ENCODE measurements around the gene ANKRD62.
"Not testable (repeated sequence)": the region's sequence is repeated elsewhere in the genome, so short reads cannot be mapped to it uniquely, and the experiment has no call there.

The ANKRD62 gene

DNA sequence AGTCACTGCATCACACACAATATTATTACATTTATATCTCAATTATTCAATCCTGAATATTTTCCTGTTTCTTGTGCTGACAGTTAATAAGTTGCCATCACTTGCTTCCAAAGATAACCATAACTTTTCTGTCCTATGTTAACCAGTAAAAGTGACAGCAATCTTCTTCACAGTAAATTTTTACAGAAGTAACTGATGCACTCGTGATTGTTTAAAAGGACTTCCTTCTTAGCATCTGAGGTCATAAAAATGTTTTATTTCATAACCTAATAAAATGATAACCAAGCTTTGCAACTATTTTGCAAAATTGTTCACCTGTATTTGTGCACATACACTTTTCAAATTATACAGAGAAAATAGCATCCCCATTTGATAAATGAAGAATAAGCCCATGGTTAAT lies 20.6 kb upstream of the ANKRD62 start:
- no peak for TF ChIP-seq EZH2phosphoT487 (IDR thresholded peaks at IDR 0.05; ENCODE audit: borderline replicate concordance, low read length)
- TF ChIP-seq, protein P1, sequence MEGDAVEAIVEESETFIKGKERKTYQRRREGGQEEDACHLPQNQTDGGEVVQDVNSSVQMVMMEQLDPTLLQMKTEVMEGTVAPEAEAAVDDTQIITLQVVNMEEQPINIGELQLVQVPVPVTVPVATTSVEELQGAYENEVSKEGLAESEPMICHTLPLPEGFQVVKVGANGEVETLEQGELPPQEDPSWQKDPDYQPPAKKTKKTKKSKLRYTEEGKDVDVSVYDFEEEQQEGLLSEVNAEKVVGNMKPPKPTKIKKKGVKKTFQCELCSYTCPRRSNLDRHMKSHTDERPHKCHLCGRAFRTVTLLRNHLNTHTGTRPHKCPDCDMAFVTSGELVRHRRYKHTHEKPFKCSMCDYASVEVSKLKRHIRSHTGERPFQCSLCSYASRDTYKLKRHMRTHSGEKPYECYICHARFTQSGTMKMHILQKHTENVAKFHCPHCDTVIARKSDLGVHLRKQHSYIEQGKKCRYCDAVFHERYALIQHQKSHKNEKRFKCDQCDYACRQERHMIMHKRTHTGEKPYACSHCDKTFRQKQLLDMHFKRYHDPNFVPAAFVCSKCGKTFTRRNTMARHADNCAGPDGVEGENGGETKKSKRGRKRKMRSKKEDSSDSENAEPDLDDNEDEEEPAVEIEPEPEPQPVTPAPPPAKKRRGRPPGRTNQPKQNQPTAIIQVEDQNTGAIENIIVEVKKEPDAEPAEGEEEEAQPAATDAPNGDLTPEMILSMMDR (IDR thresholded peaks at IDR 0.05; ENCODE audit: low read depth, low read length, poor library complexity, severe bottlenecking) = no peak
- no peak overlapping the region for H3K4me2 ChIP-seq (ENCODE audit: low read length)
- H3K79me2 ChIP-seq (ENCODE audit: control insufficient read depth, low read length) = no peaks in the 10 kb centered on the region
- no peaks in the 10 kb centered on the region for H4K20me1 ChIP-seq (ENCODE audit: control insufficient read depth, insufficient read depth, low read depth, low read length)
- H3K36me3 ChIP-seq (ENCODE audit: control insufficient read depth, low read length) = no peaks in the 10 kb centered on the region
- H3K9me2 ChIP-seq (replicated peaks; ENCODE audit: control insufficient read depth, low read length) = no peaks in the 10 kb centered on the region
- H3K4me1 ChIP-seq (ENCODE audit: control insufficient read depth, low read length) = no peaks in the 10 kb centered on the region
- no peaks in the 10 kb centered on the region for H3K9me3 ChIP-seq (ENCODE audit: control insufficient read depth, insufficient read depth, low read length)
- no peak overlapping the region for H3K27ac ChIP-seq (ENCODE audit: low read depth, low read length)
- H3K27me3 ChIP-seq (ENCODE audit: control insufficient read depth, low read length) = no peaks in the 10 kb centered on the region
- no peak overlapping the region for H3K4me3 ChIP-seq (ENCODE audit: low read length)
- H3F3A ChIP-seq (ENCODE audit: control insufficient read depth, insufficient read depth) = no peaks in the 10 kb centered on the region

DNA sequence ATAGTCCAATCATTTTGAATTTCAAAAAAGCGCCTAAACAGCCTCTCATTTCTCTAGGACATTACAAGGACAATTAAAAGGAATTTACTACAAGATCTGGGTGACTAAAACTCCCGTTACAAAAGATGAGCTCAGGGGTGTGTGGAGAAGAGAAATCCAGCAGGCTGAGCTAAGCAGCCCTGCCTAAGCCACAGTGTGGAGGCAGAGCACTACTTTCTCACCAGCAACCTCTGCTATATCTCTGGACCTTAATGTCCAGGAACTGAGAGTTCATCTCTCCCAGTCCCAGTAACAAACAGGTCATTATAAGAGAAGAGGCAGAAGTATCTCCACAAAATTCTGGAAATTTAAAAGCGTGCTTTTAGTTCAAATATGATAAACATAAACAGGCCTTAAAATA lies 18.9 kb upstream of the ANKRD62 start:
- Histone ChIP-seq H3K9me3 (ENCODE audit: control insufficient read depth, insufficient read depth, low read length) (no peaks in the 10 kb centered on the region), H3K4me1 (ENCODE audit: control insufficient read depth, low read length) (no peaks in the 10 kb centered on the region), H3K27me3 (ENCODE audit: control insufficient read depth, low read length) (no peaks in the 10 kb centered on the region), H3K4me2 (ENCODE audit: low read length) (no peak overlapping the region), H3F3A (ENCODE audit: control insufficient read depth, insufficient read depth) (no peaks in the 10 kb centered on the region), H4K20me1 (ENCODE audit: control insufficient read depth, insufficient read depth, low read depth, low read length) (no peaks in the 10 kb centered on the region), H3K27ac (ENCODE audit: low read depth, low read length) (no peak overlapping the region), H3K4me3 (ENCODE audit: low read length) (no peak overlapping the region), H3K79me2 (ENCODE audit: control insufficient read depth, low read length) (no peaks in the 10 kb centered on the region), H3K36me3 (ENCODE audit: control insufficient read depth, low read length) (no peaks in the 10 kb centered on the region), H3K9me2 (replicated peaks; ENCODE audit: control insufficient read depth, low read length) (no peaks in the 10 kb centered on the region)
- no peak for TF ChIP-seq EZH2phosphoT487 (IDR thresholded peaks at IDR 0.05; ENCODE audit: borderline replicate concordance, low read length)
- TF ChIP-seq, protein P1 (IDR thresholded peaks at IDR 0.05; ENCODE audit: low read depth, low read length, poor library complexity, severe bottlenecking) = no peak

GRCh38 chr18:12076424-12077140 lies 17.1 kb upstream of the ANKRD62 start:
- H3K79me2 ChIP-seq (ENCODE audit: control insufficient read depth, low read length) = no peaks in the 10 kb centered on the region
- H4K20me1 ChIP-seq (ENCODE audit: control insufficient read depth, insufficient read depth, low read depth, low read length) = no peaks in the 10 kb centered on the region
- no peaks in the 10 kb centered on the region for H3K4me1 ChIP-seq (ENCODE audit: control insufficient read depth, low read length)
- H3K4me3 ChIP-seq (ENCODE audit: low read length) = no peak overlapping the region
- no peaks in the 10 kb centered on the region for H3K36me3 ChIP-seq (ENCODE audit: control insufficient read depth, low read length)
- H3K27me3 ChIP-seq (ENCODE audit: control insufficient read depth, low read length) = no peaks in the 10 kb centered on the region
- H3F3A ChIP-seq (ENCODE audit: control insufficient read depth, insufficient read depth) = no peaks in the 10 kb centered on the region
- H3K4me2 ChIP-seq (ENCODE audit: low read length) = no peak overlapping the region
- H3K9me2 ChIP-seq (replicated peaks; ENCODE audit: control insufficient read depth, low read length) = no peaks in the 10 kb centered on the region
- no peak for TF ChIP-seq EZH2phosphoT487 (IDR thresholded peaks at IDR 0.05; ENCODE audit: borderline replicate concordance, low read length)
- TF ChIP-seq, protein P1 (IDR thresholded peaks at IDR 0.05; ENCODE audit: low read depth, low read length, poor library complexity, severe bottlenecking) = no peak
- no peaks in the 10 kb centered on the region for H3K9me3 ChIP-seq (ENCODE audit: control insufficient read depth, insufficient read depth, low read length)
- H3K27ac ChIP-seq (ENCODE audit: low read depth, low read length) = no peak overlapping the region

- H3K4me3 ChIP-seq (ENCODE audit: low read length); H3K27ac ChIP-seq (ENCODE audit: low read depth, low read length); H3K36me3 ChIP-seq (ENCODE audit: control insufficient read depth, low read length); H3K79me2 ChIP-seq (ENCODE audit: control insufficient read depth, low read length); H3K9me3 ChIP-seq (ENCODE audit: control insufficient read depth, insufficient read depth, low read length); H3K4me2 ChIP-seq (ENCODE audit: low read length); H4K20me1 ChIP-seq (ENCODE audit: control insufficient read depth, insufficient read depth, low read depth, low read length); H3K4me1 ChIP-seq (ENCODE audit: control insufficient read depth, low read length); H3K27me3 ChIP-seq (ENCODE audit: control insufficient read depth, low read length); H3K9me2 ChIP-seq (replicated peaks; ENCODE audit: control insufficient read depth, low read length); H3F3A ChIP-seq (ENCODE audit: control insufficient read depth, insufficient read depth): not testable (repeated sequence)
Observed at GRCh38 chr18:12077994-12078393, 15.6 kb upstream of the ANKRD62 start.

Data from DOHH2 (cell line).